ENCODE results near the gene ABCA2.
"Not testable (repeated sequence)": the region's sequence is repeated elsewhere in the genome, so short reads cannot be mapped to it uniquely, and the experiment has no call there.

The ABCA2 gene

GRCh38 chr9:137044502-137045177 is 16.6 kb upstream of the ABCA2 start:
- DNase-seq = no peak

- no peak for DNase-seq
Measured at GRCh38 chr9:137044037-137044436, 16.0 kb upstream of the ABCA2 start.

GRCh38 chr9:137042751-137043727 is 15.0 kb upstream of the ABCA2 start:
- no peak for DNase-seq

GRCh38 chr9:137041124-137041523 is 13.1 kb upstream of the ABCA2 start:
- DNase-seq = no peak

- DNase-seq = no peak
Measured at GRCh38 chr9:137040568-137040967, 12.5 kb upstream of the ABCA2 start.

- no peak for DNase-seq
Measured at GRCh38 chr9:137039611-137040366, 11.8 kb upstream of the ABCA2 start.

GRCh38 chr9:137038916-137039315 is 10.9 kb upstream of the ABCA2 start:
- DNase-seq = no peak

GRCh38 chr9:137037483-137037882 is 9.4 kb upstream of the ABCA2 start:
- no peak for DNase-seq

GRCh38 chr9:137037035-137037434 is 9.0 kb upstream of the ABCA2 start:
- no peak for DNase-seq

GRCh38 chr9:137035937-137036336 is 7.9 kb upstream of the ABCA2 start:
- no peak for DNase-seq

GRCh38 chr9:137035507-137035834 is 7.4 kb upstream of the ABCA2 start:
- no peak for DNase-seq

- peak; percentile 55 for DNase-seq
Measured at GRCh38 chr9:137034709-137035506, 6.9 kb upstream of the ABCA2 start.

GRCh38 chr9:137034039-137034708 is 6.1 kb upstream of the ABCA2 start:
- peak; percentile 83 for DNase-seq

- DNase-seq = not testable (repeated sequence)
Measured at GRCh38 chr9:137033481-137033880, 5.4 kb upstream of the ABCA2 start.

GRCh38 chr9:137032858-137033257 is 4.8 kb upstream of the ABCA2 start:
- peak; percentile 86 for DNase-seq

GRCh38 chr9:137031904-137032640 is 4.0 kb upstream of the ABCA2 start, which contains the start of gene FUT7:
Gene FUT7, minus strand, starts transcription at chr9:137032088. Its CDS starts 97 bp downstream, at chr9:137031991.
- DNase-seq = peak; percentile 70

GRCh38 chr9:137030538-137031527 is 2.8 kb upstream of the ABCA2 start:
- DNase-seq = peak; percentile 92

GRCh38 chr9:137030006-137030405 is 2.0 kb upstream of the ABCA2 start:
- peak; percentile 42 for DNase-seq

GRCh38 chr9:137029058-137029936 is 1.3 kb upstream of the ABCA2 start:
- peak; percentile 74 for DNase-seq
